Measurements from ENCODE around the gene SMO. TPM values are rescaled to one million over a fixed set of nuclear protein-coding genes. Genes with fewer than 3 reads are reported as not detected.

SMO gene
- total and polyA plus RNA-seq, 4 donors: 0.87 to 19.3 (median 3.6) TPM

DNA sequence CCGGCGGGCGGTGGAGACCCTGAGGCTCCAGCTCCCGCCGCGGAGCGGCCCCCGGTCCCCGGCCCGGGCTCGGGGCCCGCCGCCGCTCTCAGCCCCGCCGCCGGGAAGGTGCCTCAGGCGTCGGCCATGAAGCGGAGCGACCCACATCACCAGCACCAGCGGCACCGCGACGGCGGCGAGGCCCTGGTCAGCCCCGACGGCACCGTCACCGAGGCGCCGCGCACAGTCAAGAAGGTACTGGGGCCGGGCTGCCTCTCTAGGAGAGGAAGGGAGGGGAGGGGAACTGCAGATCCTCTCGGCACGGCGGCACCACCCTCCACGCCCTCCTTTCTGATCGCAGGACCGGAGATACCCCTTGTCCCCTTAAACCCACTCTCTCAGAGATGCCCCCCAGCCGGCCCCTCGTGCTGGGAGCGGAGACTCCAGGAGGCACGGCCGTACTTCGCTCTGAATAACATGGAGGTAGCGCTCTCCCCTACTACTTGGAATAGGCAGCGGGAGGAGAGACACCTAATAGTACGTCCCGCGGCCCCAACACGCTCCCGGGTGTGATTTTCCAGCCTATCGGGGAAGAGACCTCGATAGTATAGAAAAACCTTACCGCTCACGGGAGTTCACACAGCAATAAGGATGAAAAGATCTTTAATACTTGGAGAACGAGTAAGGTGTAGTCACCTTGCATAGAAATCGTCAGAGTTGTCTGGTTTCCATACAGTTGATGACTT, 36.9 kb downstream of the SMO start:
- TF ChIP-seq, protein P1, sequence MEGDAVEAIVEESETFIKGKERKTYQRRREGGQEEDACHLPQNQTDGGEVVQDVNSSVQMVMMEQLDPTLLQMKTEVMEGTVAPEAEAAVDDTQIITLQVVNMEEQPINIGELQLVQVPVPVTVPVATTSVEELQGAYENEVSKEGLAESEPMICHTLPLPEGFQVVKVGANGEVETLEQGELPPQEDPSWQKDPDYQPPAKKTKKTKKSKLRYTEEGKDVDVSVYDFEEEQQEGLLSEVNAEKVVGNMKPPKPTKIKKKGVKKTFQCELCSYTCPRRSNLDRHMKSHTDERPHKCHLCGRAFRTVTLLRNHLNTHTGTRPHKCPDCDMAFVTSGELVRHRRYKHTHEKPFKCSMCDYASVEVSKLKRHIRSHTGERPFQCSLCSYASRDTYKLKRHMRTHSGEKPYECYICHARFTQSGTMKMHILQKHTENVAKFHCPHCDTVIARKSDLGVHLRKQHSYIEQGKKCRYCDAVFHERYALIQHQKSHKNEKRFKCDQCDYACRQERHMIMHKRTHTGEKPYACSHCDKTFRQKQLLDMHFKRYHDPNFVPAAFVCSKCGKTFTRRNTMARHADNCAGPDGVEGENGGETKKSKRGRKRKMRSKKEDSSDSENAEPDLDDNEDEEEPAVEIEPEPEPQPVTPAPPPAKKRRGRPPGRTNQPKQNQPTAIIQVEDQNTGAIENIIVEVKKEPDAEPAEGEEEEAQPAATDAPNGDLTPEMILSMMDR (IDR thresholded peaks at IDR 0.05; ENCODE audit: control extremely low read depth, extremely low read depth): no peak
- Histone ChIP-seq H3K4me1 (ENCODE audit: control insufficient read depth in 5 of 5, insufficient read depth in 5 of 5, low read length in 5 of 5) (peaks cover 0 to 10% (median 3%) of the 10 kb centered on the region in 5 donors), H3K27ac (ENCODE audit: low read depth in 1 of 2, low read length in 1 of 2) (peak overlapping the region; percentile 53 to 76), H3K4me3 (peak overlapping the region; percentile 69), H3K27me3 (ENCODE audit: control insufficient read depth in 3 of 3, insufficient read depth in 3 of 3, low read length in 2 of 3) (peaks cover 0 to 7% (median 0%) of the 10 kb centered on the region in 3 donors), H3K36me3 (ENCODE audit: control insufficient read depth in 4 of 4, insufficient read depth in 4 of 4, low read length in 4 of 4) (no peaks in the 10 kb centered on the region), H3K9ac (ENCODE audit: insufficient read depth in 1 of 2, low read length in 2 of 2) (peak overlapping the region; percentile 20 to 38), H3K9me3 (ENCODE audit: control insufficient read depth in 4 of 4, insufficient read depth in 3 of 4, low read length in 3 of 4) (no peaks in the 10 kb centered on the region)
- 0 to 1% methylated on average over 39 to 60 of the region's 60 CpGs for WGBS, 2 donors
- peak; percentile 38 for ATAC-seq (ENCODE audit: insufficient read depth, low FRiP score)
- DNase-seq: peak; percentile 40 to 51 (median 44)

DNA sequence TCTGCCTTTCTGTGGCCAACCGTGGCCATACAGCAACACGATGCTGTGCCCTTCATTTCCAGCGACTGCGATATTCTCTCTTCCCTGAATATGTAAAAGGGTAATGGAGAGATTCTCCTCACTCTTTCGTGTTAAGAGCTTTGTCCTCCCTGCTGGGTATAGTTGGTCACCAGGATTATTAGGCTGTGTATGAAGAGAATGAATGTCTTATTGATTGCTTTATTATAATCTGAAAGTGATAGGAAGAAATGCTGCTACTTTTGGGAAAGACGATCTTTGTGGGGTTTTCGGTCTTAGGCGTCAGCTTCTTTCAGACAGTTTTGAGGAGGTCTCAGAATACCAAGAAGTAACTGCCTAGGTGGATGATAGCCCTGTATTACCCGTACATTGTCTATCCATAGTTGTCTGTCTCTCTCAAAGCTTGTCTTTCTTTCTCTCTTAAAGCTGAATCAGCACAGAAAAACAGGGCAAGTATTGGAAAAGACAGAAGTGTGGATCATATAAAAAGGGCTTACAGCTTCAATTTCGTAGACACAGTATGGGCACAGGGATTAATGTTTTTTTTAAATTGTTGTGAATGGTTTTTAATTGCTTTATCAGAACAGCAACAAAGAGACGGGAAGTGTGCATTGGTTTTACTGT, 37.6 kb downstream of the SMO start:
- Histone ChIP-seq H3K36me3 (ENCODE audit: control insufficient read depth in 4 of 4, insufficient read depth in 4 of 4, low read length in 4 of 4) (no peaks in the 10 kb centered on the region), H3K4me1 (ENCODE audit: control insufficient read depth in 5 of 5, insufficient read depth in 5 of 5, low read length in 5 of 5) (peaks cover 0 to 10% (median 3%) of the 10 kb centered on the region in 5 donors), H3K9me3 (ENCODE audit: control insufficient read depth in 4 of 4, insufficient read depth in 3 of 4, low read length in 3 of 4) (no peaks in the 10 kb centered on the region), H3K4me3 (no peak overlapping the region), H3K27me3 (ENCODE audit: control insufficient read depth in 3 of 3, insufficient read depth in 3 of 3, low read length in 2 of 3) (peaks cover 0 to 7% (median 0%) of the 10 kb centered on the region in 3 donors), H3K9ac (ENCODE audit: insufficient read depth in 1 of 2, low read length in 2 of 2) (peak overlapping the region; percentile 20 to 38), H3K27ac (ENCODE audit: low read depth in 1 of 2, low read length in 1 of 2) (peak overlapping the region in 1 of 2 donors; percentile 76)
- ATAC-seq (ENCODE audit: insufficient read depth, low FRiP score) (no peak), DNase-seq (peak in 2 of 3 donors; percentile 30 to 47)
- TF ChIP-seq, protein P1 (IDR thresholded peaks at IDR 0.05; ENCODE audit: control extremely low read depth, extremely low read depth): no peak
- 32 to 35% methylated on average over 11 of the region's 11 CpGs for WGBS, 2 donors

DNA sequence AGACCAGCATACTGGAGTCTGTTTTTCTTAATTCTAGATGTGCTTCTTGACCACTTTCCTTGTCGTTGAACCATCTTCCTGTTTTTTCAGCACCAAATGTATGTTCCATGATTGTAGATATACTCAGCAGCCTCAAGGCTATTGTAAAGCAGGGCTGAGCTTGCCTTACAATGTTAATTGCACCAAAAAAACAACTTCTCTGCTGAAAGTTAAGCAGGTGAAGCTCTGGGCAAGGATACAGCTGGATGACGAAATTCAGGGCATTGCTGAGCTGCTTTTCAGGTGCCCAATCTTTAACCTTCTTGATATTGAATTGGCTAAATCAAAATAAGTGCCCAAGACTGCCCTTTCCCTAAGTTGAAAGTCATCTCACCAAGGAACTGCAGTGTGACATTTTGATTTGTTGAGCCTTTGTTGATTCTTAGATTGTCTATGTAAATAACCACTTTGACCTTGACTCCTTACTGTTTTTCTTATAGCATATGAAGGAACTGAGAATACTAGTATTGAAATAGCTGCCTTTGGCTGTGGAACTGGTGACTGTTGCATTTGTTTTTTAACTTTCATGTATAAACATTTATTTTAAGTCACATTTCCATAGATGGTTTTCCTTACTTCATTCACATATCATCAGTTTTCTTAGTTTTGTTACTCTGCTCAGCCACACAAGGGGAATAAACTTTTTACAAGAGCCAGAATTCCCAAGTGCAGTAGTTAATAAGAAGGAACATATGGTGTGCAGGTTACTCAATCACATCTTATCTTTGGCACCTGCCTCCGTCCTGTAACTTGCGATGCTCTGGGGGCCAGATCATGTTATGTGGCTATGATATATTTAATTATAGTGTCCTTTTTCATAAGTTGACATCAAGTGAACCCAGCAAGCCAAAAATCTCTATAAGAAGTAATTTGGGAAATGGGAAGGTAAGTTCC, 39.5 kb downstream of the SMO start:
- Histone ChIP-seq H3K36me3 (ENCODE audit: control insufficient read depth in 4 of 4, insufficient read depth in 4 of 4, low read length in 4 of 4) (no peaks in the 10 kb centered on the region), H3K27ac (ENCODE audit: low read depth in 1 of 2, low read length in 1 of 2) (no peak overlapping the region), H3K27me3 (ENCODE audit: control insufficient read depth in 3 of 3, insufficient read depth in 3 of 3, low read length in 2 of 3) (peaks cover 0 to 7% (median 0%) of the 10 kb centered on the region in 3 donors), H3K4me3 (no peak overlapping the region), H3K4me1 (ENCODE audit: control insufficient read depth in 5 of 5, insufficient read depth in 5 of 5, low read length in 5 of 5) (peaks cover 0 to 10% (median 3%) of the 10 kb centered on the region in 5 donors), H3K9ac (ENCODE audit: insufficient read depth in 1 of 2, low read length in 2 of 2) (no peak overlapping the region), H3K9me3 (ENCODE audit: control insufficient read depth in 4 of 4, insufficient read depth in 3 of 4, low read length in 3 of 4) (no peaks in the 10 kb centered on the region)
- no peak for DNase-seq
- WGBS, 2 donors: 85 to 86% methylated on average over 4 of the region's 4 CpGs
- no peak for ATAC-seq (ENCODE audit: insufficient read depth, low FRiP score)
- TF ChIP-seq, protein P1 (IDR thresholded peaks at IDR 0.05; ENCODE audit: control extremely low read depth, extremely low read depth): no peak
